ENCODE results near the gene HNRNPA0. TPM values are rescaled to one million over a fixed set of nuclear protein-coding genes. Genes with fewer than 3 reads are reported as not detected.

HNRNPA0 gene
- total and polyA plus RNA-seq, 2 of the 8 experiments (the other 6 are each of a cell fraction or from before 2014, with no cell fraction given) = 22.0 to 71.3 TPM

DNA sequence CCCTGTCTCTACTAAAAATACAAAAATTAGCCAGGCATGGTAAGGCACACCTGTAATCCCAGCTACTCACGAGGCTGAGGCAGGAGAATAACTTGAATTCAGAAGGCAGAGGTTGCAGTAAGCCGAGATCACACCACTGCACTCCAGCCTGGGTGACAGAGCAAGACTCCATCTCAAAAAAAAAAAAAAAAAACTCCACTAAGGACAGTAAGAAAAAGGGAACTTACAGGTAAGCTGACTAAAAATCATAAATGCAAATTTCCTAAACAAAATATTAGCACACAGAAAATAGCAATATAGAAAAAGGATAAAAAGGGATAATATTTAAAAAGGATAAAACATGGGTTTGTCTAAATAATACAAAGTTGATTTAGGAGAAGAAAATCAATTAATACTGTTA lies 27.9 kb upstream of the HNRNPA0 start (continued):
- TF ChIP-seq PHF8 (conservative IDR thresholded peaks at IDR 0.05; ENCODE audit: low read depth, low read length) (no peak), SUZ12 (IDR thresholded peaks at IDR 0.05; ENCODE audit: low read length) (no peak), SP4 (IDR thresholded peaks at IDR 0.05; ENCODE audit: low read length) (no peak), KDM4A (IDR thresholded peaks at IDR 0.05; ENCODE audit: low read depth, low read length, severe bottlenecking) (no peak), SIX5 (IDR thresholded peaks at IDR 0.05; ENCODE audit: low read depth, low read length) (no peak), CHD1 (IDR thresholded peaks at IDR 0.05; ENCODE audit: low read depth, low read length) (no peak), SP1 (IDR thresholded peaks at IDR 0.05; ENCODE audit: low read depth, low read length) (no peak)
- TF ChIP-seq, protein P1, sequence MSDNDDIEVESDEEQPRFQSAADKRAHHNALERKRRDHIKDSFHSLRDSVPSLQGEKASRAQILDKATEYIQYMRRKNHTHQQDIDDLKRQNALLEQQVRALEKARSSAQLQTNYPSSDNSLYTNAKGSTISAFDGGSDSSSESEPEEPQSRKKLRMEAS (IDR thresholded peaks at IDR 0.05) = no peak

All from H1 (cell line).